H1 (cell line): ENCODE measurements around the gene C20orf144. TPM values are rescaled to one million over a fixed set of nuclear protein-coding genes. Genes with fewer than 3 reads are reported as not detected.

Source experiments
- CTCF ChIA-PET: fragments of 300-600 bp; sonication (Branson Sonifier 250); formaldehyde crosslinking; loops from one replicate; lab custom pipeline; 2021; ENCODE audit not compliant: partially characterized antibody; lab: Charles Lee
- POLR2A ChIA-PET: fragments of 300-600 bp; sonication (Branson Sonifier 250); formaldehyde crosslinking; loops from one replicate; lab custom pipeline; 2021; ENCODE audit warnings: inconsistent platforms; ENCODE audit not compliant: partially characterized antibody; lab: Charles Lee
- DNase-seq, 2 experiments: peaks; one replicate each; pipeline versions ENCODE4 v3.0.0 to v3.0.0-alpha.2; 2010 to 2022; ENCODE audit warnings: low spot score in 2 of 2, low read depth in 1 of 2, mixed read lengths in 1 of 2
- FAIRE-seq: peaks from 2 replicates; lab custom pipeline; 2011; peaks lifted over from hg19 to GRCh38; lab: Jason Lieb, UNC
- H2AFZ ChIP-seq: 2 replicates; pipeline ENCODE4 v1.8.1; 2012; ENCODE audit warnings: low read length, inconsistent platforms
- H2AK5ac ChIP-seq: 2 replicates; pipeline ENCODE4 v1.6.1; 2013; ENCODE audit warnings: low read depth, low read length
- H2BK120ac ChIP-seq: replicated peaks from 2 replicates; pipeline ENCODE3; 2013; ENCODE audit warnings: low read depth, low read length, inconsistent platforms
- H2BK12ac ChIP-seq: 2 replicates; pipeline ENCODE4 v1.6.1; 2013; ENCODE audit warnings: low read depth, low read length
- H2BK15ac ChIP-seq: 2 replicates; pipeline ENCODE4 v1.6.1; 2013; ENCODE audit warnings: low read length
- H2BK20ac ChIP-seq: 2 replicates; pipeline ENCODE4 v1.6.1; 2013; ENCODE audit warnings: low read length
- H2BK5ac ChIP-seq: 2 replicates; pipeline ENCODE4 v1.6.1; 2013; ENCODE audit warnings: low read depth, low read length
- H3K14ac ChIP-seq: 2 replicates; pipeline ENCODE4 v1.6.1; 2013; ENCODE audit warnings: inconsistent platforms; ENCODE audit not compliant: insufficient read length
- H3K18ac ChIP-seq: 2 replicates; pipeline ENCODE4 v1.6.1; 2013; ENCODE audit warnings: low read length; ENCODE audit errors: extremely low read depth
- H3K23ac ChIP-seq: 2 replicates; pipeline ENCODE4 v1.6.1; 2013; ENCODE audit warnings: inconsistent platforms; ENCODE audit not compliant: insufficient read length
- H3K23me2 ChIP-seq: 2 replicates; pipeline ENCODE4 v1.6.1; 2013; ENCODE audit warnings: low read depth, low read length
- H3K27ac ChIP-seq: 2 replicates; pipeline ENCODE4 v1.6.1; 2011; ENCODE audit warnings: low read depth, low read length, inconsistent platforms
- H3K27me3 ChIP-seq, 4 experiments: replicated peaks in 1 of 4; 1 replicate in 1 of 4; 2 replicates in 3 of 4; pipeline versions ENCODE4 v1.6.1 to v1.8.1; 2011 to 2013; ENCODE audit warnings: low read length in 3 of 4, mild to moderate bottlenecking in 3 of 4, inconsistent platforms in 2 of 4, mixed read lengths in 2 of 4, moderate library complexity in 1 of 4; ENCODE audit not compliant: control insufficient read depth in 3 of 4, insufficient read depth in 3 of 4; ENCODE audit errors: extremely low read depth in 1 of 4
- H3K36me3 ChIP-seq, 4 experiments: 2 replicates each; pipeline versions ENCODE4 v1.6.1 to v1.8.1; 2011 to 2013; ENCODE audit warnings: mild to moderate bottlenecking in 4 of 4, low read length in 3 of 4, moderate library complexity in 2 of 4, control low read depth in 1 of 4, inconsistent platforms in 1 of 4; ENCODE audit not compliant: insufficient read depth in 4 of 4, control insufficient read depth in 2 of 4
- H3K4ac ChIP-seq: replicated peaks from 2 replicates; pipeline ENCODE3; 2013; ENCODE audit warnings: low read length, low read depth, mixed read lengths, inconsistent platforms; ENCODE audit not compliant: insufficient read length
- H3K4me1 ChIP-seq, 4 experiments: replicated peaks in 1 of 4; 1 replicate in 1 of 4; 2 replicates in 3 of 4; pipeline versions ENCODE4 v1.6.1 to v1.8.1; 2011 to 2013; ENCODE audit warnings: low read length in 3 of 4, inconsistent platforms in 2 of 4, mixed read lengths in 1 of 4; ENCODE audit not compliant: insufficient read depth in 4 of 4, control insufficient read depth in 3 of 4
- H3K4me2 ChIP-seq, 2 experiments: 2 replicates each; pipeline versions ENCODE4 v1.6.1 to v1.8.1; 2011 to 2013; ENCODE audit warnings: low read depth in 2 of 2, low read length in 2 of 2, control low read depth in 1 of 2, inconsistent platforms in 1 of 2, mild to moderate bottlenecking in 1 of 2; ENCODE audit not compliant: insufficient read depth in 1 of 2
- H3K4me3 ChIP-seq, 4 experiments: fragments of 200-600, 300-600 bp in 1 of 4; sonication (generic), shearing (Covaris generic), sonication (Bioruptor Twin) in 1 of 4; 2 replicates each; pipeline versions ENCODE4 v1.5.1 to v1.8.1; 2011 to 2016; ENCODE audit warnings: low read length in 4 of 4, low read depth in 3 of 4, control low read depth in 2 of 4, inconsistent platforms in 2 of 4, mild to moderate bottlenecking in 2 of 4, mixed read lengths in 1 of 4, moderate library complexity in 1 of 4; ENCODE audit not compliant: insufficient read depth in 2 of 4; ENCODE audit errors: extremely low read depth in 1 of 4
- H3K56ac ChIP-seq: replicated peaks from 2 replicates; pipeline ENCODE3; 2013; ENCODE audit warnings: low read depth, mild to moderate bottlenecking, mixed read lengths, low read length, inconsistent platforms; ENCODE audit not compliant: insufficient read length
- H3K79me1 ChIP-seq: 2 replicates; pipeline ENCODE4 v1.6.1; 2013; ENCODE audit warnings: low read depth, low read length, control low read depth
- H3K79me2 ChIP-seq, 2 experiments: 2 replicates each; pipeline versions ENCODE4 v1.6.1 to v1.8.1; 2012 to 2013; ENCODE audit warnings: low read length in 2 of 2, mild to moderate bottlenecking in 2 of 2, inconsistent platforms in 1 of 2; ENCODE audit not compliant: insufficient read depth in 2 of 2, control insufficient read depth in 1 of 2
- H3K9ac ChIP-seq, 4 experiments: replicated peaks in 1 of 4; 1 replicate in 1 of 4; 2 replicates in 3 of 4; pipeline versions ENCODE4 v1.6.1 to v1.8.1; 2011 to 2013; ENCODE audit warnings: low read depth in 3 of 4, low read length in 3 of 4, control low read depth in 2 of 4, mild to moderate bottlenecking in 2 of 4, moderate library complexity in 2 of 4, inconsistent platforms in 1 of 4; ENCODE audit errors: extremely low read depth in 1 of 4
- H3K9me3 ChIP-seq, 2 experiments: 2 replicates each; pipeline versions ENCODE4 v1.6.1 to v1.8.1; 2012 to 2013; ENCODE audit warnings: mild to moderate bottlenecking in 2 of 2, moderate library complexity in 2 of 2, control low read depth in 1 of 2, inconsistent platforms in 1 of 2, low read depth in 1 of 2, low read length in 1 of 2, mixed read lengths in 1 of 2; ENCODE audit not compliant: insufficient read depth in 2 of 2
- H4K20me1 ChIP-seq, 2 experiments: replicated peaks in 1 of 2; 2 replicates each; pipeline versions ENCODE3 to v1.8.1; 2011 to 2013; ENCODE audit warnings: inconsistent platforms in 2 of 2, low read length in 2 of 2, mild to moderate bottlenecking in 1 of 2; ENCODE audit not compliant: insufficient read depth in 2 of 2, control insufficient read depth in 1 of 2
- H4K5ac ChIP-seq: 2 replicates; pipeline ENCODE4 v1.6.1; 2013; ENCODE audit warnings: low read length, low read depth, mixed read lengths, inconsistent platforms; ENCODE audit not compliant: insufficient read length
- H4K8ac ChIP-seq: 2 replicates; pipeline ENCODE4 v1.8.0; 2013; ENCODE audit warnings: mild to moderate bottlenecking, moderate library complexity, low read length, inconsistent platforms; ENCODE audit not compliant: insufficient read depth; ENCODE audit errors: extremely low read depth
- H4K91ac ChIP-seq: replicated peaks from 2 replicates; pipeline ENCODE3; 2013; ENCODE audit warnings: low read length, mixed read lengths, inconsistent platforms; ENCODE audit not compliant: insufficient read length
- ASH2L ChIP-seq: fragments of 200-600, 300-600 bp; sonication (generic); IDR thresholded peaks from one replicate; pipeline ENCODE4 v1.7.1; 2017; ENCODE audit warnings: low read length
- BRCA1 ChIP-seq: IDR thresholded peaks from 2 replicates; pipeline ENCODE4 v1.6.1; 2012; ENCODE audit warnings: low read depth, low read length, improper control_type of control experiment
- CTCF ChIP-seq, 3 experiments: IDR thresholded peaks; 1 replicate in 2 of 3; 2 replicates in 1 of 3; pipeline versions ENCODE4 v1.5.1 to v1.6.1; 2011; ENCODE audit warnings: low read length in 3 of 3, mild to moderate bottlenecking in 3 of 3, inconsistent platforms in 2 of 3, low read depth in 1 of 3, moderate library complexity in 1 of 3; ENCODE audit not compliant: insufficient read depth in 1 of 3; ENCODE audit errors: control extremely low read depth in 1 of 3
- FOSL1 ChIP-seq: IDR thresholded peaks from 2 replicates; pipeline ENCODE4 v1.6.1; 2011; ENCODE audit warnings: mild to moderate bottlenecking, low read depth, low read length, moderate library complexity; ENCODE audit not compliant: insufficient read depth
- HDAC6 ChIP-seq: IDR thresholded peaks from one replicate; pipeline ENCODE4 v1.7.1; 2012; ENCODE audit warnings: low read depth, mild to moderate bottlenecking, inconsistent platforms, low read length, moderate library complexity
- POLR2A ChIP-seq, 2 experiments: IDR thresholded peaks; 1 replicate in 1 of 2; 2 replicates in 1 of 2; pipeline ENCODE4 v1.6.1; 2011; ENCODE audit warnings: low read depth in 2 of 2, low read length in 2 of 2, mild to moderate bottlenecking in 2 of 2; ENCODE audit errors: control extremely low read depth in 1 of 2
- POLR2AphosphoS5 ChIP-seq: IDR thresholded peaks from 2 replicates; pipeline ENCODE4 v1.6.1; 2011; ENCODE audit warnings: low read depth, low read length
- POU5F1 ChIP-seq: IDR thresholded peaks from 2 replicates; pipeline ENCODE4 v1.6.1; 2011; ENCODE audit warnings: low read depth, mild to moderate bottlenecking, low read length, moderate library complexity
- RXRA ChIP-seq: IDR thresholded peaks from 2 replicates; pipeline ENCODE4 v1.6.1; 2011; ENCODE audit warnings: low read depth, mild to moderate bottlenecking, low read length, moderate library complexity; ENCODE audit not compliant: insufficient read depth
- SAP30 ChIP-seq: fragments of 300-600 bp; sonication (generic); IDR thresholded peaks from 2 replicates; pipeline ENCODE4 v1.7.1; 2012; ENCODE audit warnings: low read length, moderate library complexity, mild to moderate bottlenecking, inconsistent platforms; ENCODE audit not compliant: insufficient read depth, insufficient replicate concordance
- SIX5 ChIP-seq: IDR thresholded peaks from 2 replicates; pipeline ENCODE4 v1.6.1; 2011; ENCODE audit warnings: mild to moderate bottlenecking, low read depth, low read length
- SP2 ChIP-seq: IDR thresholded peaks from 2 replicates; pipeline ENCODE4 v1.6.1; 2012; ENCODE audit warnings: mild to moderate bottlenecking, low read length, inconsistent platforms
- SP4 ChIP-seq: IDR thresholded peaks from 2 replicates; pipeline ENCODE4 v1.6.1; 2012; ENCODE audit warnings: low read length, inconsistent platforms
- TEAD4 ChIP-seq: IDR thresholded peaks from 2 replicates; pipeline ENCODE4 v1.6.1; 2012; ENCODE audit warnings: low read depth, low read length, inconsistent platforms, mixed read lengths
- WGBS, 2 experiments: shearing (Covaris generic) in 1 of 2; methylation state at CpG; one replicate each; pipeline versions ENCODE4 v1.1.6 to v1.1.7; 2013 to 2015; ENCODE audit warnings: low lambda C conversion rate in 2 of 2, mixed read lengths in 2 of 2, inconsistent platforms in 1 of 2, low coverage in 1 of 2, missing lambda C conversion rate in 1 of 2; ENCODE audit not compliant: insufficient replicate concordance in 2 of 2, insufficient coverage in 1 of 2, insufficient read length in 1 of 2; ENCODE audit errors: extremely low coverage in 1 of 2, missing lambda C conversion rate in 1 of 2; 5-methylcytosine and 5-hydroxymethylcytosine counted together
- polyA plus RNA-seq, 7 experiments: library from polyadenylated mRNA; depleted of rRNA in 3 of 7; stranded (reverse) in 5 of 7; unstranded in 2 of 7; fragments of >200 nt in 5 of 7; fragments of 200-250 nt in 2 of 7; gene quantifications; 1 replicate in 5 of 7; 2 replicates in 1 of 7; 4 replicates in 1 of 7; pipeline versions ENCODE4 v1.2.1 to v1.2.3, GENCODE V29; 2011 to 2013; ENCODE audit warnings: missing spikeins in 2 of 7, mixed read lengths in 2 of 7
- total RNA-seq: library from RNA; stranded (reverse); fragmentation: NEBNext Ultra II Directional; extraction: Animal tissue kit (Norgen Biotek cat#: 25700); gene quantifications from 2 replicates; pipeline ENCODE4 v1.2.1, GENCODE V29; 2021

C20orf144 gene
- total and polyA plus RNA-seq, 2 of the 8 experiments (the other 6 are each of a cell fraction or from before 2014, with no cell fraction given) = 0.21 to 0.24 TPM

- H3K36me3 ChIP-seq = no peaks in the 10 kb centered on the region; a peak in 1 of 8 replicates
- H2BK12ac ChIP-seq = peak overlapping the region; percentile 80; the same call in 1 of the 2 replicates
- no peak overlapping the region for H3K27ac ChIP-seq
- H4K8ac ChIP-seq = no peak overlapping the region
- no peaks in the 10 kb centered on the region for H3K79me2 ChIP-seq
- peaks cover 6% of the 10 kb centered on the region; the same call in 1 of the 2 replicates for H3K23me2 ChIP-seq
- H3K9ac ChIP-seq = no peak overlapping the region
- H3K27me3 ChIP-seq = no peaks in the 10 kb centered on the region
- ChIA-PET CTCF (no interaction called here), POLR2A (interaction anchor here (1.2 to 1.5 kb wide), 2 partner anchors 8 to 32 kb away, joined by 4 to 6 read pairs; partner anchors contain the start of gene PXMP4)
- 91% methylated on average over 1 of the region's 1 CpG; no CpG with 5 or more reads in 1 of the 2 experiments for WGBS, 2 experiments
- no peak overlapping the region for H3K4me2 ChIP-seq
- no peak overlapping the region for H3K18ac ChIP-seq
- H4K91ac ChIP-seq = no peak overlapping the region
- H2BK5ac ChIP-seq = no peak overlapping the region
- no peak overlapping the region for H3K14ac ChIP-seq
- no peak for FAIRE-seq
- H3K79me1 ChIP-seq = no peaks in the 10 kb centered on the region
- no peak overlapping the region for H3K23ac ChIP-seq
- no peaks in the 10 kb centered on the region for H3K9me3 ChIP-seq
- H2AFZ ChIP-seq = no peak overlapping the region
- H3K56ac ChIP-seq = no peak overlapping the region
- H3K4ac ChIP-seq = no peak overlapping the region
- H2BK15ac ChIP-seq = no peak overlapping the region
- H2BK120ac ChIP-seq = no peak overlapping the region
- H4K20me1 ChIP-seq = no peaks in the 10 kb centered on the region
- H2AK5ac ChIP-seq = no peak overlapping the region
- H3K4me1 ChIP-seq = peaks cover 4 to 9% (median 6%) of the 10 kb centered on the region in 4 experiments
- no peak for DNase-seq
- H2BK20ac ChIP-seq = no peak overlapping the region
- H4K5ac ChIP-seq = no peak overlapping the region
- no peak overlapping the region for H3K4me3 ChIP-seq
- TF ChIP-seq CTCF (IDR thresholded peaks at IDR 0.05; ENCODE audit: control extremely low read depth in 1 of 3, insufficient read depth in 1 of 3, low read depth in 1 of 3, low read length in 3 of 3) (no peak), RXRA (no peak), POLR2A (IDR thresholded peaks at IDR 0.05; ENCODE audit: control extremely low read depth in 1 of 2, low read depth in 2 of 2, low read length in 2 of 2) (no peak), SP4 (no peak), POU5F1 (no peak), POLR2AphosphoS5 (no peak), TEAD4 (no peak), SAP30 (no peak), ASH2L (no peak), HDAC6 (no peak), SP2 (no peak), BRCA1 (no peak), FOSL1 (no peak), SIX5 (no peak)
Measured at GRCh38 chr20:33711446-33711738, 49.3 kb downstream of the C20orf144 start.
